Fibroblast of lung (primary cell): ENCODE results near the gene GALNT2.

Experiments
- CTCF ChIP-seq, 2 donors: IDR thresholded peaks in 1 of 2; conservative IDR thresholded peaks in 1 of 2; 1 replicate in 1 of 2; 2 replicates in 1 of 2; pipeline ENCODE4 v1.5.1; 2011 to 2012; ENCODE audit warnings: low read length in 2 of 2, control low read depth in 1 of 2, inconsistent platforms in 1 of 2, low read depth in 1 of 2, mild to moderate bottlenecking in 1 of 2
- EZH2 ChIP-seq: IDR thresholded peaks from 2 replicates; pipeline ENCODE4 v1.5.1; 2012; ENCODE audit warnings: low read length, control low read depth, mild to moderate bottlenecking; ENCODE audit errors: missing control alignments

GRCh38 chr1:230179249-230179648 is 112.2 kb downstream of the GALNT2 start:
- no peak for TF ChIP-seq CTCF (conservative IDR thresholded peaks at IDR 0.05 in 1 of 2, IDR thresholded peaks at IDR 0.05 in 1 of 2; ENCODE audit: low read depth in 1 of 2, low read length in 2 of 2)
- TF ChIP-seq EZH2: no peak
